Keratinocyte (primary cell): Measurements from ENCODE around the gene CDC42EP4. TPM values are rescaled to one million over a fixed set of nuclear protein-coding genes. Genes with fewer than 3 reads are reported as not detected.

Experiments used
- DNase-seq: peaks from one replicate; pipeline ENCODE4 v3.0.0-alpha.2; 2011; ENCODE audit warnings: low read depth, missing footprints, low spot score
- FAIRE-seq: peaks from 2 replicates; lab custom pipeline; 2011; peaks lifted over from hg19 to GRCh38; lab: Jason Lieb, UNC
- H2AFZ ChIP-seq: 2 replicates; pipeline ENCODE4 v1.6.0; 2012; ENCODE audit warnings: low read length, control low read depth, inconsistent platforms; ENCODE audit not compliant: control insufficient read depth
- H3K27ac ChIP-seq: 2 replicates; pipeline ENCODE4 v1.5.1; 2011; ENCODE audit warnings: low read length; ENCODE audit not compliant: control insufficient read depth, insufficient read depth
- H3K27me3 ChIP-seq: 3 replicates; pipeline ENCODE4 v1.6.0; 2011; ENCODE audit warnings: low read length; ENCODE audit not compliant: control insufficient read depth, insufficient read depth; ENCODE audit errors: extremely low read depth
- H3K36me3 ChIP-seq, 2 experiments: 2 replicates in 1 of 2; 3 replicates in 1 of 2; pipeline ENCODE4 v1.5.1; 2011; ENCODE audit warnings: low read length in 2 of 2, mild to moderate bottlenecking in 1 of 2; ENCODE audit not compliant: control insufficient read depth in 2 of 2, insufficient read depth in 2 of 2; ENCODE audit errors: extremely low read depth in 1 of 2
- H3K4me1 ChIP-seq: 3 replicates; pipeline ENCODE4 v1.5.1; 2011; ENCODE audit warnings: low read length; ENCODE audit not compliant: control insufficient read depth, insufficient read depth; ENCODE audit errors: extremely low read depth
- H3K4me2 ChIP-seq: 3 replicates; pipeline ENCODE4 v1.6.0; 2011; ENCODE audit warnings: low read depth, low read length; ENCODE audit not compliant: control insufficient read depth, insufficient read depth; ENCODE audit errors: extremely low read depth
- H3K4me3 ChIP-seq, 3 experiments: fragments of 200-600 bp in 1 of 3; sonication (generic) in 1 of 3; 2 replicates in 2 of 3; 3 replicates in 1 of 3; pipeline ENCODE4 v1.5.1; 2011 to 2016; ENCODE audit warnings: low read length in 3 of 3, mild to moderate bottlenecking in 3 of 3, control low read depth in 2 of 3, inconsistent platforms in 1 of 3, low read depth in 1 of 3, mixed read lengths in 1 of 3, mixed run types in 1 of 3, moderate library complexity in 1 of 3; ENCODE audit not compliant: control insufficient read depth in 2 of 3, insufficient read depth in 2 of 3; ENCODE audit errors: extremely low read depth in 1 of 3
- H3K79me2 ChIP-seq: 2 replicates; pipeline ENCODE4 v1.6.0; 2012; ENCODE audit warnings: low read length; ENCODE audit not compliant: control insufficient read depth, insufficient read depth
- H3K9ac ChIP-seq: 3 replicates; pipeline ENCODE4 v1.6.0; 2011; ENCODE audit warnings: low read length; ENCODE audit not compliant: control insufficient read depth, insufficient read depth; ENCODE audit errors: extremely low read depth
- H3K9me1 ChIP-seq: 3 replicates; pipeline ENCODE4 v1.6.0; 2011; ENCODE audit warnings: low read length; ENCODE audit not compliant: control insufficient read depth, insufficient read depth; ENCODE audit errors: extremely low read depth
- H3K9me3 ChIP-seq: 2 replicates; pipeline ENCODE4 v1.5.1; 2012; ENCODE audit warnings: low read depth, low read length; ENCODE audit not compliant: control insufficient read depth
- H4K20me1 ChIP-seq: 3 replicates; pipeline ENCODE4 v1.6.0; 2011; ENCODE audit warnings: low read length; ENCODE audit not compliant: control insufficient read depth, insufficient read depth; ENCODE audit errors: extremely low read depth
- CTCF ChIP-seq, 3 experiments: IDR thresholded peaks in 1 of 3; conservative IDR thresholded peaks in 1 of 3; optimal IDR thresholded peaks in 1 of 3; 2 replicates in 2 of 3; 3 replicates in 1 of 3; pipeline versions ENCODE3 to v1.5.1; 2011; ENCODE audit warnings: low read length in 3 of 3, mild to moderate bottlenecking in 3 of 3, moderate library complexity in 2 of 3, control low read depth in 1 of 3, inconsistent platforms in 1 of 3; ENCODE audit not compliant: insufficient read depth in 2 of 3; ENCODE audit errors: extremely low read depth in 1 of 3
- EZH2 ChIP-seq: IDR thresholded peaks from one replicate; pipeline ENCODE4 v1.6.1; 2012; ENCODE audit warnings: inconsistent platforms, mild to moderate bottlenecking, low read length, moderate library complexity
- dilution Hi-C: fragments of 300-500 bp; cut with MboI; formaldehyde crosslinking; loops from one replicate; pipeline ENCODE4 v1.7.0; 2020; ENCODE audit warnings: low sequenced_read_pairs; ENCODE audit not compliant: extremely low pct_ligation_motif_present
- polyA plus RNA-seq, 5 experiments: library from polyadenylated mRNA; depleted of rRNA in 3 of 5; stranded (reverse) in 3 of 5; stranded (forward) in 1 of 5; unstranded in 1 of 5; fragments of >200 nt; gene quantifications; 1 replicate in 1 of 5; 2 replicates in 3 of 5; 3 replicates in 1 of 5; pipeline versions ENCODE4 v1.2.1 to v1.2.3, GENCODE V29; 2011 to 2012; ENCODE audit warnings: missing spikeins in 2 of 5, low read depth in 1 of 5, low replicate concordance in 1 of 5

The CDC42EP4 gene
- polyA plus RNA-seq, 1 donor (not counting 4 experiments of a cell fraction or from before 2014, with no cell fraction given), result 9.4 TPM

DNA sequence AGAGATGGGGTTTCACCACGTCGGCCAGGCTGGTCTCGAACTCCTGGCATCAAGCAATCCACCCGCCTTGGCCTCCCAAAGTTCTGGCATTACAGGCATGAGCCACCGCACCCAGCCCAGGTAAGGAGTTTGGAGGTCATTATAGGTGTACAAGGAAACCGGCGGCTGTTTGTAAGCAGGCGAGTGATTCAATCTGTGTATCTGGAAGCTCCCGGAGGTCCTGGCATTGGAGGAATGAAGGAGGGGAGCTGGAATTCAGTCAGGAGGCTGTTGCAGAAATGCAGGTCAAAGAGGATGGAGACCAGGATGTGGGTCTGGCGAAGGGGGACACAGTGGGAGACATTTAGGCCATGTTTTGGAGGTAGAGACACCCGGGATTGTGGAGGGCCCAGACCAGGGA is 18.8 kb downstream of the CDC42EP4 start:
- no peak overlapping the region for H3K4me3 ChIP-seq
- no peak overlapping the region for H3K4me2 ChIP-seq
- no peaks in the 10 kb centered on the region for H3K27me3 ChIP-seq
- H2AFZ ChIP-seq, result no peak overlapping the region
- peaks cover 32% of the 10 kb centered on the region for H3K4me1 ChIP-seq
- H3K9me1 ChIP-seq, result peaks cover 5% of the 10 kb centered on the region
- no peaks in the 10 kb centered on the region for H3K36me3 ChIP-seq
- FAIRE-seq (no peak), DNase-seq (no peak)
- peaks cover 1% of the 10 kb centered on the region for H3K79me2 ChIP-seq
- peaks cover 3% of the 10 kb centered on the region for H4K20me1 ChIP-seq
- no peak overlapping the region for H3K27ac ChIP-seq
- dilution Hi-C loops, result no loop called here
- no peak overlapping the region for H3K9ac ChIP-seq
- no peak for TF ChIP-seq CTCF (optimal IDR thresholded peaks at IDR 0.05 in 1 of 3, IDR thresholded peaks at IDR 0.05 in 1 of 3, conservative IDR thresholded peaks at IDR 0.05 in 1 of 3; ENCODE audit: extremely low read depth in 1 of 3, insufficient read depth in 2 of 3, low read length in 3 of 3)
- H3K9me3 ChIP-seq, result no peaks in the 10 kb centered on the region

DNA sequence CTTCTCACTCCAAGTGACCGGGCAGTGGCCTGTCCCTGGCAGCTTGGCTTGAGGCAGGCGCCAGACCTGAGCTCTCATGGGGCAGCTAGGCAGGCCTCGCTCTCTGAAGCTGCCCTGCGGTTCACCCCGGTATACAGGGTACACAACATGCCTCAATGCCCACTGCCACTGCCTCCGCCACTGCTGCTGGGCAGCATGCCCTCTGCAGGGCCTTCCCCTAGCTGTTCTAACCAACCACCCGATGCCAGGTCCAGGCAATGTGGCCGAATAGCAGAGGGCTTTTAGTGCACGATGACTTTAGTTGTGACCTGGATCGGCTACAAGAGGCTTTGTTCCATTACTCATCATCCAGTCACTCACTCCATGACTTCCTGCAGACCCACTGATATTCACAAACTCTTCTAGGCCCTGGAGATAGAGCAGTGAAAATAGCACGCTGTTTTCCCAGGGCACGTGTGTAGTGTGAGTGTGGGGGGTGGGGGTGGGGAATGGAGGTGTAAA is 19.7 kb downstream of the CDC42EP4 start:
- no peak for TF ChIP-seq CTCF (optimal IDR thresholded peaks at IDR 0.05 in 1 of 3, IDR thresholded peaks at IDR 0.05 in 1 of 3, conservative IDR thresholded peaks at IDR 0.05 in 1 of 3; ENCODE audit: extremely low read depth in 1 of 3, insufficient read depth in 2 of 3, low read length in 3 of 3)
- no peak for TF ChIP-seq EZH2
- H3K4me3 ChIP-seq, result peak overlapping the region in 2 of 3 experiments; percentile 18 to 41
- H3K4me2 ChIP-seq, result peak overlapping the region; percentile 64
- no peak overlapping the region for H2AFZ ChIP-seq
- FAIRE-seq (peak; percentile 59), DNase-seq (no peak)
- no peaks in the 10 kb centered on the region for H3K27me3 ChIP-seq
- peak overlapping the region; percentile 36 for H3K27ac ChIP-seq
- H4K20me1 ChIP-seq, result peaks cover 4% of the 10 kb centered on the region
- peaks cover 3% of the 10 kb centered on the region for H3K79me2 ChIP-seq
- peaks cover 5% of the 10 kb centered on the region for H3K9me1 ChIP-seq
- peak overlapping the region; percentile 58 for H3K9ac ChIP-seq
- dilution Hi-C loops, result no loop called here
- no peaks in the 10 kb centered on the region for H3K9me3 ChIP-seq
- peaks cover 40% of the 10 kb centered on the region for H3K4me1 ChIP-seq
- no peaks in the 10 kb centered on the region for H3K36me3 ChIP-seq
